HG03039 (cell line): ENCODE results near the gene IQGAP2.
"Not testable (repeated sequence)": the region's sequence is repeated elsewhere in the genome, so short reads cannot be mapped to it uniquely, and the experiment has no call there.

Experiments used
- ATAC-seq: cut with Tn5 transposase; IDR thresholded peaks from one replicate; pipeline ENCODE4 v1.9.1; 2021; ENCODE audit warnings: mild to moderate bottlenecking, moderate library complexity; ENCODE audit not compliant: unreplicated experiment

Gene IQGAP2

GRCh38 chr5:76735762-76736545 lies 332.9 kb downstream of the IQGAP2 start:
- ATAC-seq = no peak

GRCh38 chr5:76736679-76737556 lies 333.8 kb downstream of the IQGAP2 start:
- no peak for ATAC-seq

GRCh38 chr5:76737846-76738245 lies 334.8 kb downstream of the IQGAP2 start:
- ATAC-seq = no peak

- not testable (repeated sequence) for ATAC-seq
These were observed 338.4 kb downstream of the IQGAP2 start for GRCh38 chr5:76741506-76741905.

- no peak for ATAC-seq
These were observed 339.5 kb downstream of the IQGAP2 start for GRCh38 chr5:76742583-76742982.

GRCh38 chr5:76744632-76745031 lies 341.5 kb downstream of the IQGAP2 start:
- ATAC-seq = no peak

- no peak for ATAC-seq
These were observed 342.6 kb downstream of the IQGAP2 start for GRCh38 chr5:76745670-76746069.

GRCh38 chr5:76746677-76747076 lies 343.6 kb downstream of the IQGAP2 start:
- ATAC-seq = no peak

- ATAC-seq = no peak
These were observed 344.6 kb downstream of the IQGAP2 start for GRCh38 chr5:76747706-76748105.

GRCh38 chr5:76751291-76751690 lies 348.2 kb downstream of the IQGAP2 start:
- ATAC-seq = no peak

- no peak for ATAC-seq
These were observed 351.6 kb downstream of the IQGAP2 start for GRCh38 chr5:76754668-76755078.

GRCh38 chr5:76755779-76756637 lies 352.9 kb downstream of the IQGAP2 start:
- ATAC-seq = no peak

- ATAC-seq = no peak
These were observed 354.0 kb downstream of the IQGAP2 start for GRCh38 chr5:76757049-76757448.
